CD8-positive, alpha-beta memory T cell (primary cell): ENCODE measurements around the gene WSB2. TPM values are rescaled to one million over a fixed set of nuclear protein-coding genes. Genes with fewer than 3 reads are reported as not detected.
A peak's percentile ranks its signal among the peaks of the same experiment; 100 is the strongest.
"Not testable (repeated sequence)": the region's sequence is repeated elsewhere in the genome, so short reads cannot be mapped to it uniquely, and the experiment has no call there.

ENCODE experiments used
- CTCF ChIA-PET: fragments of 350-600 bp; sonication (Branson Sonifier 250); formaldehyde crosslinking; loops from one replicate; lab custom pipeline; 2021; ENCODE audit warnings: antibody characterized with exemption; lab: Charles Lee
- POLR2A ChIA-PET: fragments of 350-600 bp; sonication (Branson Sonifier 250); formaldehyde crosslinking; loops from one replicate; lab custom pipeline; 2021; ENCODE audit warnings: antibody characterized with exemption; lab: Charles Lee
- DNase-seq, 5 donors: peaks; one replicate each; pipeline versions ENCODE4 v3.0.0 to v3.0.0-alpha.2; 2020 to 2022; ENCODE audit warnings: mixed read lengths in 1 of 5
- H3K27ac ChIP-seq: one replicate; pipeline ENCODE4 v1.7.0; 2013; ENCODE audit warnings: low read depth, mild to moderate bottlenecking, low read length, moderate library complexity
- H3K27me3 ChIP-seq: 2 replicates; pipeline ENCODE4 v1.7.0; 2013; ENCODE audit warnings: low read length, mild to moderate bottlenecking; ENCODE audit not compliant: insufficient read depth, poor library complexity, severe bottlenecking
- H3K36me3 ChIP-seq: 2 replicates; pipeline ENCODE4 v1.7.0; 2013; ENCODE audit warnings: mild to moderate bottlenecking, low read length, moderate library complexity; ENCODE audit not compliant: insufficient read depth
- H3K4me1 ChIP-seq: 2 replicates; pipeline ENCODE4 v1.7.0; 2013; ENCODE audit warnings: mild to moderate bottlenecking, low read length, moderate library complexity; ENCODE audit not compliant: insufficient read depth
- H3K4me3 ChIP-seq: 2 replicates; pipeline ENCODE4 v1.7.0; 2013; ENCODE audit warnings: mild to moderate bottlenecking, low read length
- H3K9me3 ChIP-seq: 2 replicates; pipeline ENCODE4 v1.7.0; 2013; ENCODE audit warnings: mild to moderate bottlenecking, low read length
- H3K27ac Mint-ChIP-seq, 8 donors: one replicate each; pipeline ENCODE4 v1.8.0; 2020 to 2021; ENCODE audit warnings: mixed read lengths in 8 of 8, mild to moderate bottlenecking in 6 of 8, inconsistent platforms in 3 of 8, moderate library complexity in 3 of 8
- H3K27me3 Mint-ChIP-seq, 2 donors: one replicate each; pipeline ENCODE4 v1.8.0; 2020 to 2021; ENCODE audit warnings: mixed read lengths in 2 of 2, mild to moderate bottlenecking in 1 of 2, moderate library complexity in 1 of 2
- H3K36me3 Mint-ChIP-seq, 3 donors: one replicate each; pipeline ENCODE4 v1.8.0; 2020 to 2021; ENCODE audit warnings: mixed read lengths in 3 of 3, inconsistent platforms in 1 of 3, mild to moderate bottlenecking in 1 of 3
- H3K4me1 Mint-ChIP-seq, 3 donors: one replicate each; pipeline ENCODE4 v1.8.0; 2020 to 2021; ENCODE audit warnings: mixed read lengths in 3 of 3, inconsistent platforms in 1 of 3, mild to moderate bottlenecking in 1 of 3
- H3K4me3 Mint-ChIP-seq, 7 donors: one replicate each; pipeline ENCODE4 v1.8.0; 2020 to 2021; ENCODE audit warnings: mixed read lengths in 7 of 7, mild to moderate bottlenecking in 6 of 7, moderate library complexity in 4 of 7, inconsistent platforms in 2 of 7
- H3K9me3 Mint-ChIP-seq, 5 donors: one replicate each; pipeline ENCODE4 v1.8.0; 2020 to 2022; ENCODE audit warnings: mixed read lengths in 5 of 5, mild to moderate bottlenecking in 3 of 5, moderate library complexity in 2 of 5, inconsistent platforms in 1 of 5
- polyA plus RNA-seq: library from polyadenylated mRNA; unstranded; fragments of 300-500 nt; fragmentation: Illumina TruSeq; gene quantifications from one replicate; pipeline ENCODE4 v1.2.3, GENCODE V29; 2021
- total RNA-seq, 2 experiments: library from RNA; stranded (reverse); gene quantifications; one replicate each; pipeline ENCODE4 v1.2.3, GENCODE V29; 2021

Gene WSB2
- total and polyA plus RNA-seq, 3 experiments from 2014 or later = 24.8 to 84.4 (median 74.2) TPM

DNA sequence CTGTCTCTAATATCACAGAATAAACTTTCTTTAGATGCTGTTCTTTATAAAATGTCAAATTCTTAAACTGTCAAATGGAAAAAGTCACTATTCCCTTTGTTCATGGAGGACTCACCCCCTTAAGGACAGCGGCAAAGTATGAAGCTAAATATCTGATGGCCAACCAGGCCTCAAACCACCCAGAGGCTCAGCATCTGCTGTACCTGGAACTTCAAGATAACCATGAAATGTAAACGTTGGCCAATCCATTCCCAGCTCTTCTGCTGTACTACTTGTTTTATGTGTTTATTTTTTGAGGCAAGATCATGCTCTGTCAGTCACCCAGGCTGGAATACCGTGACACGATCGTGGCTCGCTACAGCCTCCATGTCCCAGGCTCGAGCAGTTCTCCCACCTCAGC, 28.8 kb downstream of the WSB2 start:
- Mint-ChIP-seq H3K27me3 (peaks cover 0 to 1% of the 10 kb centered on the region in 2 donors), H3K4me3 (peak overlapping the region in 1 of 7 donors; percentile 11), H3K9me3 (no peaks in the 10 kb centered on the region), H3K4me1 (peaks cover 0 to 4% (median 0%) of the 10 kb centered on the region in 3 donors), H3K27ac (peak overlapping the region in 6 of 8 donors; percentile 10 to 70 (median 54)), H3K36me3 (peaks cover 0 to 83% (median 13%) of the 10 kb centered on the region in 3 donors)
- DNase-seq = no peak
- Histone ChIP-seq H3K4me1 (no peaks in the 10 kb centered on the region), H3K27me3 (no peaks in the 10 kb centered on the region), H3K4me3 (no peak overlapping the region), H3K36me3 (peaks cover 37% of the 10 kb centered on the region), H3K9me3 (no peaks in the 10 kb centered on the region), H3K27ac (no peak overlapping the region)
- ChIA-PET POLR2A (no interaction called here), CTCF (interaction anchor here (1.0 to 1.1 kb wide), 2 partner anchors 16 to 24 kb away, joined by 3 to 4 read pairs; no protein-coding TSS in a partner anchor)

GRCh38 chr12:118029166-118029565, 31.8 kb downstream of the WSB2 start:
- H3K27me3 Mint-ChIP-seq = no peaks in the 10 kb centered on the region
- Histone ChIP-seq H3K9me3 (no peaks in the 10 kb centered on the region), H3K27ac (no peak overlapping the region), H3K36me3 (peaks cover 27% of the 10 kb centered on the region), H3K27me3 (no peaks in the 10 kb centered on the region), H3K4me3 (no peak overlapping the region), H3K4me1 (no peaks in the 10 kb centered on the region)
- ChIA-PET CTCF (interaction anchor here (0.8 to 1.3 kb wide), 2 partner anchors 26 to 86 kb away, joined by 3 read pairs; no protein-coding TSS in a partner anchor), POLR2A (no interaction called here)
- H3K9me3 Mint-ChIP-seq = no peaks in the 10 kb centered on the region
- peak overlapping the region in 1 of 8 donors; percentile 84 for H3K27ac Mint-ChIP-seq
- H3K4me1 Mint-ChIP-seq = peaks cover 0 to under 1% (median 0%) of the 10 kb centered on the region in 3 donors
- DNase-seq = no peak
- no peak overlapping the region for H3K4me3 Mint-ChIP-seq
- H3K36me3 Mint-ChIP-seq = peaks cover 0 to 82% (median 6%) of the 10 kb centered on the region in 3 donors

DNA sequence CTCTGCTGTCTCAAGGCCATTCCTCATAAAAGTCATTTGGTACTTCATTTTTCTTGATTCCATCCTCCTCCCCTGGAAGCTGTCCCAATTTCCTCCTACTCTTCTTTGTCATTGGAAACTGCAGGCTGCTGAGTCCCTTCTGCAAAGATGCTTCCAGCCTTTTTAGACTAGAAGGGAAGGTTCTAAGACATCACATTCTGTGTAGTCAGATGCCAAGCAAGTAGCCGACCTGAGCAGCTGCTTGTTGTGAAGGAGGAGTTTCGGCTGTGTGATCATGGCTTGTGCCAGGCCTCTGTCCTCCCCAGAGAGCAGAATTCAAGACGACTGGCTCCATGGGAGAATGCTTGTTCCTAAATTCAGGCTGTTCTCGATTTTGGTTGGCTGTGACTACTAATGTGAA, 35.8 kb downstream of the WSB2 start:
- Mint-ChIP-seq H3K27ac (peak overlapping the region in 2 of 8 donors; percentile 6 to 58), H3K9me3 (no peaks in the 10 kb centered on the region), H3K36me3 (peaks cover 3 to 79% (median 14%) of the 10 kb centered on the region in 3 donors), H3K4me1 (no peaks in the 10 kb centered on the region), H3K4me3 (no peak overlapping the region), H3K27me3 (no peaks in the 10 kb centered on the region)
- POLR2A ChIA-PET = no interaction called here
- Histone ChIP-seq H3K4me1 (no peaks in the 10 kb centered on the region), H3K9me3 (no peaks in the 10 kb centered on the region), H3K4me3 (no peak overlapping the region), H3K27me3 (no peaks in the 10 kb centered on the region), H3K27ac (no peak overlapping the region), H3K36me3 (peaks cover 27% of the 10 kb centered on the region)
- CTCF ChIA-PET = no interaction called here
- no peak for DNase-seq

DNA sequence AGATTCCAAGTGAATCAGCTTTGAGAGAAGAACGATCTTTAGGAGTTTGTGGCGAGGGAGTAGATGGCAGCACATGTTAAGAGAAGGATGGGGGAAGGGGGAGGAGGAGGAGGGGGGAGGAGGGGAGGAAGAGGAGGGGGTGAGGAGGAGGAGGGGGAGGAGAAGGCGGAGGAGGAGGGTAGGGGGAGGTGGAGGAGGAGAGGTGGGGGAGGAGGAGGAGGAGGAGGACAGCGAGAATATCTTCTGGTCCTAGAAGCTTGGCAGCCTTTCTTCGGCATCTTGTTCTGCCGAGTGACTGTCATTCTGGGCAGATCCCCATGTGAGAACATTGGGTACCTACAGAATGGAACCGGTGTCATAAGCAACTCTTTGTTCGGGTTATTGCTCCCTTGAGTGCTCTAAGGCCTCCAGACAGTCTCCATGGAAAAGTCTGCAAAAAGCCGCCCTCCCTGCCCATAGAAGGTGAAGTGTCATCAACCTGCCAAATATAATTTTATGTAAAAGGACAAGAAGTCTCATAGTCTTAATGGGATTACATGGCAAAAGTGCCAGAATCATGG, 37.6 kb downstream of the WSB2 start:
- Histone ChIP-seq H3K9me3 (no peaks in the 10 kb centered on the region), H3K4me1 (no peaks in the 10 kb centered on the region), H3K27me3 (no peaks in the 10 kb centered on the region), H3K4me3 (no peak overlapping the region), H3K36me3 (peaks cover 25% of the 10 kb centered on the region), H3K27ac (no peak overlapping the region)
- ChIA-PET CTCF (no interaction called here), POLR2A (interaction anchor here (0.6 kb wide), 2 partner anchors 32 to 120 kb away, joined by 4 to 5 read pairs; no protein-coding TSS in a partner anchor)
- Mint-ChIP-seq H3K4me3 (no peak overlapping the region), H3K36me3 (peaks cover 3 to 80% (median 11%) of the 10 kb centered on the region in 3 donors), H3K4me1 (no peaks in the 10 kb centered on the region), H3K9me3 (no peaks in the 10 kb centered on the region), H3K27ac (peak overlapping the region in 2 of 8 donors; percentile 17 to 66), H3K27me3 (no peaks in the 10 kb centered on the region)
- DNase-seq = no peak

GRCh38 chr12:118022728-118023109, 38.3 kb downstream of the WSB2 start:
- no peak for DNase-seq
- no peak overlapping the region for H3K4me3 Mint-ChIP-seq
- peaks cover 3 to 76% (median 12%) of the 10 kb centered on the region in 3 donors for H3K36me3 Mint-ChIP-seq
- no peaks in the 10 kb centered on the region for H3K9me3 Mint-ChIP-seq
- peaks cover 25% of the 10 kb centered on the region for H3K36me3 ChIP-seq
- H3K4me1 ChIP-seq = no peaks in the 10 kb centered on the region
- POLR2A ChIA-PET = interaction anchor here (0.6 kb wide), 1 partner anchor 33 kb away, joined by 5 read pairs; no protein-coding TSS in a partner anchor
- H3K27me3 Mint-ChIP-seq = no peaks in the 10 kb centered on the region
- no peaks in the 10 kb centered on the region for H3K9me3 ChIP-seq
- H3K27ac ChIP-seq = no peak overlapping the region
- CTCF ChIA-PET = no interaction called here
- peak overlapping the region in 2 of 8 donors; percentile 17 to 76 for H3K27ac Mint-ChIP-seq
- no peaks in the 10 kb centered on the region for H3K27me3 ChIP-seq
- no peak overlapping the region for H3K4me3 ChIP-seq
- peaks cover 4 to 6% (median 6%) of the 10 kb centered on the region in 3 donors for H3K4me1 Mint-ChIP-seq

- H3K27me3 Mint-ChIP-seq, H3K27ac ChIP-seq, H3K4me1 Mint-ChIP-seq, H3K9me3 ChIP-seq, CTCF ChIA-PET, DNase-seq, H3K27me3 ChIP-seq, H3K4me3 ChIP-seq, H3K4me1 ChIP-seq, H3K9me3 Mint-ChIP-seq, H3K4me3 Mint-ChIP-seq, POLR2A ChIA-PET: not testable (repeated sequence)
- peaks cover 25% of the 10 kb centered on the region for H3K36me3 ChIP-seq
- peak overlapping the region in 1 of 8 donors; percentile 33 for H3K27ac Mint-ChIP-seq
- peaks cover 3 to 76% (median 12%) of the 10 kb centered on the region in 3 donors for H3K36me3 Mint-ChIP-seq
These were observed 38.8 kb downstream of the WSB2 start for GRCh38 chr12:118022097-118022727.

DNA sequence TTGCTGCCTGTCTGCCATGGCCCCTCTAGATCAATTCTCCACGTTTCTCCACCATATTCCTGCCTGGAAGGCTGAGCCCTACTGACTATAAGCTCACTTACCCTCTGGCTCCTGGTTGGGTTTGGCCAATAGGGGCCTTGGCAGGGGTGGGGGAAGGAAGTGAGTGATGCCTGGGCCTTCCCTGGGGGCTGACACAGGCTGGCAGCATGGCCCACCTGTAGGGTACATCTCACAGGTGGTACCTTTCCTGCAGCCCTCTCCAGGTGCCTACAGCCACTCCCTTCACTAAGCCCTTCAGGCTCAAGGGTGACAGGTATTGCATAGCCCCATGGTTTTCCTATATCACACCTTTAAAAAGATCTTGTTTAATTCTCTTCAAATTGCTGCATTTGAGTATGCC, 40.9 kb downstream of the WSB2 start:
- Histone ChIP-seq H3K4me1 (peaks cover 10% of the 10 kb centered on the region), H3K9me3 (no peaks in the 10 kb centered on the region), H3K4me3 (no peak overlapping the region), H3K36me3 (peaks cover 19% of the 10 kb centered on the region), H3K27ac (no peak overlapping the region), H3K27me3 (no peaks in the 10 kb centered on the region)
- POLR2A ChIA-PET = no interaction called here
- peaks cover 16 to 22% (median 17%) of the 10 kb centered on the region in 3 donors for H3K4me1 Mint-ChIP-seq
- H3K27ac Mint-ChIP-seq = no peak overlapping the region
- no peaks in the 10 kb centered on the region for H3K9me3 Mint-ChIP-seq
- peaks cover 0 to 3% of the 10 kb centered on the region in 2 donors for H3K27me3 Mint-ChIP-seq
- H3K36me3 Mint-ChIP-seq = peaks cover 3 to 62% (median 11%) of the 10 kb centered on the region in 3 donors
- peak overlapping the region in 1 of 7 donors; percentile 11 for H3K4me3 Mint-ChIP-seq
- no peak for DNase-seq
- CTCF ChIA-PET = no interaction called here

DNA sequence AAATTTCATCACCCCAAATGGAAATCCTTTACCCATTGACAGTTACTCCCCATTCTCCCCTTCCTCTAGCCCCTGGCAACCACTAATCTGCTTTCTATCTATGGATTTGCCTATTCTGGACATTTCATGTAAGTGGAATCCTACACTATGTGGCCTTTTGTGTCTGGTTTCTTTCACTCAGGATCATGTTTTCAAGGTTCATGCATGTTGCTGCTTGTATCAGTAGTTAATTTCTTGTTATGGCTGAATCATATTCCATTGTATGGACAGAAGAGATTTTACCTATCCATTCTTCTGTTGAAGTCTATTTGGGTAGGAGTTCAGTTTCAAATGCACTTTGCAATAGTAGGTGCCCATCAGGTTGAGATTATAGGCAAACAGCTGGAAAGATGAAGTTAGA, 43.1 kb downstream of the WSB2 start:
- H3K9me3 Mint-ChIP-seq = no peaks in the 10 kb centered on the region
- Histone ChIP-seq H3K9me3 (no peaks in the 10 kb centered on the region), H3K36me3 (peaks cover 14% of the 10 kb centered on the region), H3K4me3 (no peak overlapping the region), H3K27me3 (no peaks in the 10 kb centered on the region), H3K4me1 (peaks cover 10% of the 10 kb centered on the region), H3K27ac (no peak overlapping the region)
- H3K36me3 Mint-ChIP-seq = peaks cover 3 to 49% (median 9%) of the 10 kb centered on the region in 3 donors
- H3K27ac Mint-ChIP-seq = peak overlapping the region in 4 of 8 donors; percentile 24 to 80 (median 52)
- ChIA-PET CTCF (no interaction called here), POLR2A (no interaction called here)
- peaks cover 0 to 3% of the 10 kb centered on the region in 2 donors for H3K27me3 Mint-ChIP-seq
- peak overlapping the region; percentile 58 to 93 (median 84) for H3K4me3 Mint-ChIP-seq
- no peak for DNase-seq
- H3K4me1 Mint-ChIP-seq = peaks cover 16 to 22% (median 17%) of the 10 kb centered on the region in 3 donors
